RWPE1 (cell line): ENCODE measurements around the gene ARHGAP33.

Source experiments
- CTCF ChIA-PET: fragments of 350-600 bp; sonication (Branson Sonifier 250); formaldehyde crosslinking; extraction: SDS; loops from one replicate; lab custom pipeline; 2021; lab: Yijun Ruan, JAX
- POLR2A ChIA-PET: fragments of 400-600 bp; formaldehyde crosslinking; extraction: SDS; loops from one replicate; lab custom pipeline; 2020; ENCODE audit warnings: antibody characterized with exemption; ENCODE audit not compliant: low non-redundant PET; lab: Yijun Ruan, JAX
- DNase-seq: peaks from one replicate; pipeline ENCODE4 v3.0.0; 2012; ENCODE audit warnings: low spot score
- H3K27ac ChIP-seq: fragments of 450-650 bp; 2 replicates; pipeline ENCODE4 v1.5.1; 2017
- TF ChIP-seq, protein P1 (sequence below): fragments of 450-650 bp; conservative IDR thresholded peaks from 2 replicates; pipeline ENCODE4 v1.5.1; 2017; ENCODE audit warnings: low read depth, mild to moderate bottlenecking

Gene ARHGAP33

DNA sequence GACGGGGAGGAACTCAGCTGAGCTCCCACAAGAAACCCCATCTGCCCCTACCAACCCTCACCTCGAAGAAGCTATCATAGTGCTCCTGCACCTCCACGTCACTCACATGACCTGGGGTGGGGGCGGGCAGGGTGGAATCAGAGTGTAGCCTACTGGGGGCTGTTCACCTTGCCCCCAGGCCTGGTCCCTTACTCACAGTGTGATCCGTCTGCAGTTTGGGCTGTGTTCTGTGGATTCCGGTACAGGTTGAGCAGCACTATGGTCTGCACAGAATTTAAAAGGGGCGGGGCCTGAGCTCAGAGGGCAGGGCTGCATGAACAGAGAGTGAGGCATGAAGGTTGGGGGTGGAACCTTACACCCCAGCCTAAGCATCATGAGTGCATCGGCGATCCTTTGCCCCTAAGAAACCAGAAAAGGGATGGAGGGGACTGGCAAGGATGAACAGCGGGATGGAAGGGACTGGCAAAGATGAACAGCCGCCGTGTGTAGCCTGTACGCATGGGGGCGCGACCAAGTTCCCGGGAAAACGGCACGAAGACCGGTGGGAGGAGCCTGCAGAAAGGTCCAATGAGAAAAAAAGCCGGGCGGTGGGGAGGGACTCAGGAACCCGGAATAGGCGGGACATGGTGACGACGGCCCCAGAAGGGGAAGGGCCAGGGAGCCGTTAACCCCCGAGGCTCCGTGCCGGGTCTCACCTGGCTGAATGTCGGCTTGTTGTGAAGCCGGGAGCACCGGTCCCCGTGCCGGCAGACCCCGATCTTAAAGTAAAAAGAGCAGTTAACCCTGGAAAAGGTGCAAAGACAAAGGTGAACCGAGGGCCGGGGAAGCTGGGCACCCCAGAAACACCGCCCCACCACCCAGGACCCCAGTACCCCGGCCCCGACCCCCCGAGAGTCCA, 30.7 kb upstream of the ARHGAP33 start:
- TF ChIP-seq, protein P1, sequence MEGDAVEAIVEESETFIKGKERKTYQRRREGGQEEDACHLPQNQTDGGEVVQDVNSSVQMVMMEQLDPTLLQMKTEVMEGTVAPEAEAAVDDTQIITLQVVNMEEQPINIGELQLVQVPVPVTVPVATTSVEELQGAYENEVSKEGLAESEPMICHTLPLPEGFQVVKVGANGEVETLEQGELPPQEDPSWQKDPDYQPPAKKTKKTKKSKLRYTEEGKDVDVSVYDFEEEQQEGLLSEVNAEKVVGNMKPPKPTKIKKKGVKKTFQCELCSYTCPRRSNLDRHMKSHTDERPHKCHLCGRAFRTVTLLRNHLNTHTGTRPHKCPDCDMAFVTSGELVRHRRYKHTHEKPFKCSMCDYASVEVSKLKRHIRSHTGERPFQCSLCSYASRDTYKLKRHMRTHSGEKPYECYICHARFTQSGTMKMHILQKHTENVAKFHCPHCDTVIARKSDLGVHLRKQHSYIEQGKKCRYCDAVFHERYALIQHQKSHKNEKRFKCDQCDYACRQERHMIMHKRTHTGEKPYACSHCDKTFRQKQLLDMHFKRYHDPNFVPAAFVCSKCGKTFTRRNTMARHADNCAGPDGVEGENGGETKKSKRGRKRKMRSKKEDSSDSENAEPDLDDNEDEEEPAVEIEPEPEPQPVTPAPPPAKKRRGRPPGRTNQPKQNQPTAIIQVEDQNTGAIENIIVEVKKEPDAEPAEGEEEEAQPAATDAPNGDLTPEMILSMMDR = peak; percentile 33
- CTCF ChIA-PET = interaction anchor here (0.6 kb wide), 1 partner anchor 50 kb away, joined by 3 read pairs; no protein-coding TSS in a partner anchor
- peak; percentile 92 for DNase-seq
- POLR2A ChIA-PET = interaction anchor here (0.6 kb wide), 3 partner anchors 12 to 128 kb away, joined by 4 to 6 read pairs (median 4); partner anchors contain the start of gene UPK1A
- H3K27ac ChIP-seq = peak overlapping the region; percentile 98

DNA sequence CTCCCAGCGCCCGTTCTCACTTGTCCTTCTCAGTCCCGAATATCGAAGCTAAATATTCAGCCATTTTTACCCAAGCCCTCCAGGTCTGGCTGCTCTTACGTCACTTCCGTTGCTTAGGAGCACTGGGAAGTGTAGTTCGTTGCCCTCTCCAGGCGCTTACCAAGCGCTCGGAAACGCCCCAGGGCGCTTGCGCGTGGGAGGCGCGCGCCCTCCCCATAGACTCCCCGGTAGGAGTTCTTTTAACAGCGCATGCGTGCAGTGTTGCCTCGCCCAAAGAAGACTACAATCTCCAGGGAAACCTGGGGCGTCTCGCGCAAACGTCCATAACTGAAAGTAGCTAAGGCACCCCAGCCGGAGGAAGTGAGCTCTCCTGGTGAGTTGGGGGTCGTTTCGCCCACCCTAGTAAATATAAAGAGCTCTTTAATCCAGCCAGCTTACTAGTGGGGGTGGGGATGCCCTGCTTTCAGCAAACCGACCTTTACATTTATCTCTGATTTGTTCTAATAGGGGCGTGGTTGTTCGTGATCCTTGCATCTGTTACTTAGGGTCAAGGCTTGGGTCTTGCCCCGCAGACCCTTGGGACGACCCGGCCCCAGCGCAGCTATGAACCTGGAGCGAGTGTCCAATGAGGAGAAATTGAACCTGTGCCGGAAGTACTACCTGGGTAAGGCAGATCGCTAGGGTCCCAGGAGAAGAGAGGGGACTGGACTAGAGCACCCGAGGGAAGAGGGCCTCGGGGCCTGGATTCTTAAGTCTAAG, 29.9 kb upstream of the ARHGAP33 start, which contains the start of the genes PSENEN and U2AF1L4:
PSENEN (plus strand) TSS at position 324 of the 759 bp plus-strand sequence; CDS start at position 604, 280 bp downstream.
U2AF1L4 (minus strand) TSS at position 91 of the 759 bp plus-strand sequence; CDS start at position 64, 27 bp downstream.
- TF ChIP-seq, protein P1 = no peak
- POLR2A ChIA-PET = interaction anchor here (0.6 kb wide), 2 partner anchors 79 to 127 kb away, joined by 4 read pairs; partner anchors contain the start of gene UPK1A
- DNase-seq = peak; percentile 97
- CTCF ChIA-PET = interaction anchor here (0.7 kb wide), 1 partner anchor 235 kb away, joined by 3 read pairs; no protein-coding TSS in a partner anchor
- peak within 1 kb of the TSS; percentile 98 for H3K27ac ChIP-seq

DNA sequence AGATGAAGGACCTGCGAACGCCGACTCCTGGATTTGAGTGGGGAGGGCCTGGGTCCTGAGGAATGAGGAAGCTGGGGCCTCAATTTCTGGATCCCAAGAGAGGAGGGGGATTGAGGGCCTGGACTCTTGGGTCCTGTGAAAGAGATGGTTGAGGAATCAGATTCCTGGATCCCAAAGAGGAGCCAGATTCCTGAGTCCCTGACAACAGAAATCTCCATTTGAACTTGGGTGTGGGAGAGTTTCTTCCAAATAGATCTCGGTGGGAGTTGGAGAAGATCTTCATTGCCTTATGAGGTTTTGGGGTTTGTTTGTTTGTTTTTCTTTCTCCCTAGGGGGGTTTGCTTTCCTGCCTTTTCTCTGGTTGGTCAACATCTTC, 29.3 kb upstream of the ARHGAP33 start:
- ChIA-PET POLR2A (interaction anchor here (0.5 kb wide), 1 partner anchor 80 kb away, joined by 3 read pairs; no protein-coding TSS in a partner anchor), CTCF (no interaction called here)
- H3K27ac ChIP-seq = peak overlapping the region; percentile 98
- TF ChIP-seq, protein P1 = no peak
- no peak for DNase-seq

DNA sequence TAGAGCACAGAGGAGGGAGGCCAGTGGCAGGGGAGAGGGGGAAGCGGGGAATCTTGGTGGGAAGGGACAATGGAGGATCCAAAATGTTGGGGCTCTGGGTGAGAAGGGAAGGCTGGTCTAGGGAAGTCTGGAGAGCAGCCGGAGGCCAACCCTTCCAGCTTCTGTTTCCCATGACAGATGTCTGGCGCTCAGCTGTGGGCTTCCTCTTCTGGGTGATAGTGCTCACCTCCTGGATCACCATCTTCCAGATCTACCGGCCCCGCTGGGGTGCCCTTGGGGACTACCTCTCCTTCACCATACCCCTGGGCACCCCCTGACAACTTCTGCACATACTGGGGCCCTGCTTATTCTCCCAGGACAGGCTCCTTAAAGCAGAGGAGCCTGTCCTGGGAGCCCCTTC, 28.8 kb upstream of the ARHGAP33 start:
- TF ChIP-seq, protein P1 = no peak
- no peak for DNase-seq
- CTCF ChIA-PET = no interaction called here
- POLR2A ChIA-PET = interaction anchor here (0.5 kb wide), 1 partner anchor 81 kb away, joined by 3 read pairs; no protein-coding TSS in a partner anchor
- H3K27ac ChIP-seq = peak overlapping the region; percentile 98

DNA sequence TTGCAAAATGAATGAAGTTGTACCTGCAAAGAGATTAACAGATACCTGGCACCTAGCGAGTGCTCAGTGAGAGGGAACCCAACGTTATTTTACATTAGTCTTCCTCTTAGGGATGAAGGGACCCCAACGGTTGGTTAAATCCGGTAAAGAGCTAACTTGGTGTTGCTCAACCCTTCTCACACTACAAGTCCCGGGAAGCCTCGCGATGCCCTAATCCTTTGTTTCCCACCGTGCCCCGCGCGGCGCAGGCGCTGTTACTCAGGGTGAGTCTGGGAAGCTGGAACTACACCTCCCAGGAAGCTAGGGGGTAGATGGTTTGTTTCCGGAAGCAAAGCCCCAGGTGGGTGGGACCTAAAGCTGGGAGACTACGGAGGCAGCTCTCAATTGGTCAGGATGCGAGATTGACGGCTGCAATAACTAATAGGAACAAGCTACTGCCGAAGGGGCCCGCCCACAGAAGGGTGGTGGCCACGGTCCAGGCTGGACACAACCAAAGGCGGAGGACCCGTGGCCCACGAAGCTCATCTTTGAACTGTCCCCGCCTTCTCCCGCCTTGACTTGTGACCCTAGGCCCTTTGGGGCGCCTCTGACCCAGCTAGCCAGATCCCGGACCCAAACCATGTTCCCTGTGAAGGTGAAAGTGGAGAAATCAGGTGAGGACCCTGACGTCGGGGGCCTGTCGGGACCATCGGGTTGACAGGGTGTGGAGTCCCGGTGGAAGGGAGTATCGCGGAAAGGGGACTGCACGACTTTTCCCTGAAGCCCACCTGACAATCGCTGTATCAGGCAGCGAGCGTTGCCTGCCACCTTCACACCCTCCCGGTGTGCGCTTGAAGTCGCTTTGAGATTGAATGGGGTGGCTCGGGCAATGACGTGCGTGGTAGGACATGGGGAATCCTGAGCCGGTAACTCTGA, 27.0 kb upstream of the ARHGAP33 start, which contains the start of gene LIN37:
LIN37 (plus strand) TSS at position 471 of the 915 bp plus-strand sequence; CDS start at position 620, 149 bp downstream.
- POLR2A ChIA-PET = interaction anchor here (0.6 to 1.0 kb wide), 3 partner anchors 8 to 11 kb away, joined by 3 to 4 read pairs (median 3); partner anchors contain the start of gene HSPB6
- CTCF ChIA-PET = interaction anchor here (0.6 kb wide), 2 partner anchors 13 to 149 kb away, joined by 3 read pairs; no protein-coding TSS in a partner anchor
- DNase-seq = peak; percentile 99
- TF ChIP-seq, protein P1 = no peak
- H3K27ac ChIP-seq = peak within 1 kb of the TSS; percentile 65
